ENCODE data around the gene ABCC3. TPM values are rescaled to one million over a fixed set of nuclear protein-coding genes. Genes with fewer than 3 reads are reported as not detected.

ABCC3 gene
- total and polyA plus RNA-seq, 2 of the 8 experiments (the other 6 are each of a cell fraction or from before 2014, with no cell fraction given) = 0.35 to 0.37 TPM

- TF ChIP-seq CHD7 (IDR thresholded peaks at IDR 0.05; ENCODE audit: insufficient replicate concordance, low read length) (no peak), POLR2AphosphoS5 (IDR thresholded peaks at IDR 0.05; ENCODE audit: low read depth, low read length) (no peak), CEBPB (IDR thresholded peaks at IDR 0.05; ENCODE audit: low read depth, low read length) (no peak), NANOG (IDR thresholded peaks at IDR 0.05; ENCODE audit: insufficient read depth, low read depth, low read length, poor library complexity, severe bottlenecking) (no peak), SRF (IDR thresholded peaks at IDR 0.05; ENCODE audit: low read depth, low read length) (no peak), GTF2F1 (IDR thresholded peaks at IDR 0.05; ENCODE audit: borderline replicate concordance, low read depth, low read length) (no peak), USF2 (IDR thresholded peaks at IDR 0.05; ENCODE audit: low read length) (no peak), BACH1 (IDR thresholded peaks at IDR 0.05; ENCODE audit: low read length) (no peak), SIRT6 (IDR thresholded peaks at IDR 0.05; ENCODE audit: low read length) (no peak), SIX5 (IDR thresholded peaks at IDR 0.05; ENCODE audit: low read depth, low read length) (no peak)
These were observed 7.5 kb upstream of the ABCC3 start (continued) for GRCh38 chr17:50627036-50627781.

Measured in H1 (cell line).